Trophoblast cell (in vitro differentiated cells and primary cell): ENCODE results near the gene MTHFD2.
"Not testable (repeated sequence)": the region's sequence is repeated elsewhere in the genome, so short reads cannot be mapped to it uniquely, and the experiment has no call there.

ENCODE experiments used
- DNase-seq, 2 donors: peaks; one replicate each; pipeline ENCODE4 v3.0.0-alpha.2; 2016
- H2AFZ ChIP-seq: 2 replicates; pipeline ENCODE4 v1.6.1; 2013; ENCODE audit warnings: low read length, moderate library complexity, mild to moderate bottlenecking; ENCODE audit not compliant: insufficient read depth, poor library complexity
- H2AK5ac ChIP-seq: 2 replicates; pipeline ENCODE4 v1.6.1; 2013; ENCODE audit warnings: mild to moderate bottlenecking, low read length
- H2BK120ac ChIP-seq: 2 replicates; pipeline ENCODE4 v1.6.1; 2013; ENCODE audit warnings: low read length, mild to moderate bottlenecking, moderate library complexity; ENCODE audit not compliant: insufficient read depth, poor library complexity
- H2BK12ac ChIP-seq: 2 replicates; pipeline ENCODE4 v1.6.1; 2013; ENCODE audit warnings: mild to moderate bottlenecking, low read length, moderate library complexity
- H2BK5ac ChIP-seq: 2 replicates; pipeline ENCODE4 v1.6.1; 2013; ENCODE audit warnings: low read length, low read depth, moderate library complexity, mild to moderate bottlenecking; ENCODE audit not compliant: poor library complexity
- H3K14ac ChIP-seq: 2 replicates; pipeline ENCODE4 v1.6.1; 2013; ENCODE audit warnings: mild to moderate bottlenecking, low read length
- H3K18ac ChIP-seq: 2 replicates; pipeline ENCODE4 v1.6.1; 2013; ENCODE audit warnings: mild to moderate bottlenecking, low read length
- H3K23ac ChIP-seq: 2 replicates; pipeline ENCODE4 v1.6.1; 2013; ENCODE audit warnings: low read length
- H3K27ac ChIP-seq: 2 replicates; pipeline ENCODE4 v1.5.1; 2013; ENCODE audit warnings: low read depth, mild to moderate bottlenecking, inconsistent platforms, low read length, moderate library complexity
- H3K27me3 ChIP-seq: 2 replicates; pipeline ENCODE4 v1.6.1; 2013; ENCODE audit warnings: inconsistent platforms, mild to moderate bottlenecking, low read length, moderate library complexity; ENCODE audit not compliant: insufficient read depth
- H3K36me3 ChIP-seq, 2 experiments: 1 replicate in 1 of 2; 2 replicates in 1 of 2; pipeline ENCODE4 v1.6.1; 2013; ENCODE audit warnings: low read length in 2 of 2, mild to moderate bottlenecking in 2 of 2, moderate library complexity in 1 of 2; ENCODE audit not compliant: insufficient read depth in 2 of 2, control insufficient read depth in 1 of 2
- H3K4ac ChIP-seq: 2 replicates; pipeline ENCODE4 v1.6.1; 2013; ENCODE audit warnings: low read depth, mild to moderate bottlenecking, low read length, moderate library complexity
- H3K4me1 ChIP-seq, 2 experiments: 1 replicate in 1 of 2; 2 replicates in 1 of 2; pipeline ENCODE4 v1.6.1; 2013; ENCODE audit warnings: low read length in 2 of 2, mild to moderate bottlenecking in 2 of 2, moderate library complexity in 1 of 2; ENCODE audit not compliant: insufficient read depth in 2 of 2, control insufficient read depth in 1 of 2
- H3K4me2 ChIP-seq: 2 replicates; pipeline ENCODE4 v1.6.1; 2013; ENCODE audit warnings: inconsistent platforms, mild to moderate bottlenecking, low read length, moderate library complexity
- H3K4me3 ChIP-seq: 2 replicates; pipeline ENCODE4 v1.5.1; 2013; ENCODE audit warnings: mild to moderate bottlenecking, low read depth, low read length, inconsistent platforms
- H3K79me1 ChIP-seq: one replicate; pipeline ENCODE4 v1.6.1; 2013; ENCODE audit warnings: low read length
- H3K79me2 ChIP-seq: 2 replicates; pipeline ENCODE4 v1.6.1; 2013; ENCODE audit warnings: low read length, mild to moderate bottlenecking; ENCODE audit not compliant: control insufficient read depth, insufficient read depth, poor library complexity
- H3K9ac ChIP-seq: 2 replicates; pipeline ENCODE4 v1.6.1; 2013; ENCODE audit warnings: mild to moderate bottlenecking, low read length
- H3K9me3 ChIP-seq: 2 replicates; pipeline ENCODE4 v1.6.1; 2013; ENCODE audit warnings: low read depth, mild to moderate bottlenecking, control low read depth, inconsistent platforms, low read length; ENCODE audit not compliant: insufficient read depth
- H4K12ac ChIP-seq: 2 replicates; pipeline ENCODE4 v1.6.1; 2013; ENCODE audit warnings: low read depth, mild to moderate bottlenecking, low read length, moderate library complexity
- H4K8ac ChIP-seq: 2 replicates; pipeline ENCODE4 v1.6.1; 2013; ENCODE audit warnings: low read depth, mild to moderate bottlenecking, low read length, moderate library complexity
- H4K91ac ChIP-seq: one replicate; pipeline ENCODE4 v1.6.1; 2013; ENCODE audit warnings: low read depth, mild to moderate bottlenecking, low read length, moderate library complexity
- WGBS: extraction: QIAGEN DNeasy Blood & Tissue Kit; methylation state at CpG from one replicate; pipeline ENCODE4 v1.1.7; 2013; ENCODE audit warnings: missing lambda C conversion rate; ENCODE audit not compliant: insufficient read length, insufficient coverage; ENCODE audit errors: extremely low coverage; 5-methylcytosine and 5-hydroxymethylcytosine counted together

MTHFD2 gene

DNA sequence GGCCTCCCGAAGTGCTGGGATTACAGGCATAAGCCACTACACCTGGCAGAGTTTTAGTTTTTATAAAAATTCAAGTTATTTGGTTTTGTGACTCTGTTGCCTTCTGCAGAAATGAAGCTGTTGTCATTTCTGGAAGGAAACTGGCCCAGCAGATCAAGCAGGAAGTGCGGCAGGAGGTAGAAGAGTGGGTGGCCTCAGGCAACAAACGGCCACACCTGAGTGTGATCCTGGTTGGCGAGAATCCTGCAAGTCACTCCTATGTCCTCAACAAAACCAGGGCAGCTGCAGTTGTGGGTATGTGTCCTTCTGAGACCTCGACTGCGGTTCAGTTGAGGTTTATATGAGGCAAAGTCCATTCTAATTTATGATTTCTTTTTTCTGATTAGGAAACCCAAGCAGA, 7.2 kb downstream of the MTHFD2 start:
- no peak overlapping the region for H3K9ac ChIP-seq
- H2BK12ac ChIP-seq: no peak overlapping the region
- no peak overlapping the region for H4K8ac ChIP-seq
- DNase-seq: peak; percentile 65 to 66
- H3K4me3 ChIP-seq: no peak overlapping the region
- no peak overlapping the region for H3K14ac ChIP-seq
- H3K23ac ChIP-seq: no peak overlapping the region
- no peak overlapping the region for H4K12ac ChIP-seq
- H3K4ac ChIP-seq: no peak overlapping the region
- no peak overlapping the region for H2AFZ ChIP-seq
- no peaks in the 10 kb centered on the region for H3K27me3 ChIP-seq
- no peak overlapping the region for H3K4me2 ChIP-seq
- no peak overlapping the region for H4K91ac ChIP-seq
- H3K27ac ChIP-seq: no peak overlapping the region
- no peak overlapping the region for H2BK5ac ChIP-seq
- H2BK120ac ChIP-seq: no peak overlapping the region
- no CpG with 5 or more reads among the region's 6 CpGs for WGBS
- H3K79me2 ChIP-seq: peaks cover 2% of the 10 kb centered on the region
- no peak overlapping the region for H2AK5ac ChIP-seq
- H3K36me3 ChIP-seq: peaks cover 6 to 9% of the 10 kb centered on the region in 2 experiments
- H3K4me1 ChIP-seq: peaks cover 3 to 4% of the 10 kb centered on the region in 2 experiments
- H3K79me1 ChIP-seq: no peaks in the 10 kb centered on the region
- H3K9me3 ChIP-seq: no peaks in the 10 kb centered on the region
- no peak overlapping the region for H3K18ac ChIP-seq

DNA sequence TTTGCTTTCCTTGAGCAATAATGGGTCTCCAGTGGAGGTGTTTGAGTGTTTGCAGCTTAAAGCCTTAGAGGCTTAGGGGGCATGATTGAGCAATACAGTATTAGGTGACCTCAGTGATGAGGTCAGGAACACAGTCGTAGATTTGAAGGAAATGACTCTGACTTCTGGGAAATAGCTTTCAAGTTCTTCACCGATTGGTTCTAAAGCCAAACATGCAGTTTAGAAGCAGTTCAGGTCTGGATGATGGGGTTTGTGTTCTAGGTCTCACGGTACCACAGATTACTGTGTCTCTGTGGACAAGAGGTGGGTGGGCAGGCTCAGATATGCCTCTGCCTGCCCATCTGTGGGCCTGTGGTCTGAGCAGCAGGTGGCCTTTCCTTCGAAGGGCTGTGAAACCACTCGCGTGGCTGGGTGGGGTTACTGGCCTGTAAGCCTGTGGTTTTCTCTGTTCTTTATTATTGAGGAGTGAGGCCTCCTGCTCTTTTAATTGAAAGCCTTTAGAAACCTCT, 7.8 kb downstream of the MTHFD2 start:
- Histone ChIP-seq H3K9me3 (no peaks in the 10 kb centered on the region), H2BK5ac (no peak overlapping the region), H3K27ac (no peak overlapping the region), H2AK5ac (no peak overlapping the region), H3K36me3 (peaks cover 6 to 10% of the 10 kb centered on the region in 2 experiments), H4K12ac (no peak overlapping the region), H3K4me3 (no peak overlapping the region), H3K79me2 (peaks cover 2% of the 10 kb centered on the region), H2BK12ac (no peak overlapping the region), H3K14ac (no peak overlapping the region), H4K91ac (no peak overlapping the region), H2BK120ac (no peak overlapping the region), H3K27me3 (no peaks in the 10 kb centered on the region), H3K9ac (no peak overlapping the region), H4K8ac (no peak overlapping the region), H3K79me1 (no peaks in the 10 kb centered on the region), H3K4ac (peak overlapping the region; percentile 22), H2AFZ (no peak overlapping the region), H3K4me1 (peaks cover 3 to 4% of the 10 kb centered on the region in 2 experiments), H3K18ac (no peak overlapping the region), H3K4me2 (no peak overlapping the region), H3K23ac (no peak overlapping the region)
- peak in 1 of 2 donors; percentile 39 for DNase-seq
- WGBS: no CpG with 5 or more reads among the region's 6 CpGs

DNA sequence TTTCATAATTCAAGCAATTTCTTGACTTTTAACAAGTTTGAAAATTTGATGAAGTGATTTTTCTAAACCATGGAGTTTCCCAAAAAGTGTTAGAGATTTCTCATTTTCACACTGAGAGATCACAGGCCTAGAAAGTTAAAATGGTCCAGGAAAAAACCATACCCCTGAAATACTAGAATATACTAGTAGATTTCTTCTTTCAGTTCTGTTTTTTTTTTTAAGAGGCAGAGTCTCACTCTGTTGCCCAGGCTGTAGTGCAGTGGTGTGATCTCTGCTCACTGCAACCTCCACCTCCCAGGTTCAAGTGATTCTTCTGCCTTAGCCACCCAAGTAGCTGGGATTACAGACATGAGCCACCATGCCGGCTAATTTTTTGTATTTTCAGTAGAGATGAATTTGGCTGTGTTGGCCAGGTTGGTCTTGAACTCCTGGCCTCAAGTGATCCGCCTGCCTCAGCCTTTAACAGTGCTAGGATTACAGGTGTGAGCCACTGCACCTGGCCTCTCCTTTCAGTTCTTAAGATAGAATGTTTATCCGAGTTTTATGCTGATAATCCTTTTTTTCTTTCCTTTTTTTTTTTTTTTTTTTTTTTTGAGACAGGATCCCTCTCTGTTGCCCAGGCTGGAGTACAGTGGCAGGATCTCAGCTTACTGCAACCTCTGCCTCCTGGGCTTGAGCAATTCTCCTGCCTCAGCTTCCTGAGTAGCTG, 14.4 kb downstream of the MTHFD2 start:
- no peak overlapping the region for H2BK5ac ChIP-seq
- H3K18ac ChIP-seq: no peak overlapping the region
- no peak for DNase-seq
- H3K36me3 ChIP-seq: peaks cover 17 to 32% of the 10 kb centered on the region in 2 experiments
- no CpG with 5 or more reads among the region's 3 CpGs for WGBS
- no peaks in the 10 kb centered on the region for H3K79me2 ChIP-seq
- H4K8ac ChIP-seq: no peak overlapping the region
- H2BK12ac ChIP-seq: no peak overlapping the region
- no peak overlapping the region for H3K4ac ChIP-seq
- H3K27ac ChIP-seq: no peak overlapping the region
- no peaks in the 10 kb centered on the region for H3K27me3 ChIP-seq
- no peak overlapping the region for H4K91ac ChIP-seq
- no peak overlapping the region for H2AK5ac ChIP-seq
- H3K9ac ChIP-seq: no peak overlapping the region
- H3K9me3 ChIP-seq: no peaks in the 10 kb centered on the region
- H3K4me2 ChIP-seq: no peak overlapping the region
- H3K23ac ChIP-seq: no peak overlapping the region
- no peaks in the 10 kb centered on the region for H3K79me1 ChIP-seq
- no peak overlapping the region for H3K4me3 ChIP-seq
- H2AFZ ChIP-seq: no peak overlapping the region
- H4K12ac ChIP-seq: no peak overlapping the region
- H2BK120ac ChIP-seq: no peak overlapping the region
- H3K14ac ChIP-seq: no peak overlapping the region
- no peaks in the 10 kb centered on the region for H3K4me1 ChIP-seq

DNA sequence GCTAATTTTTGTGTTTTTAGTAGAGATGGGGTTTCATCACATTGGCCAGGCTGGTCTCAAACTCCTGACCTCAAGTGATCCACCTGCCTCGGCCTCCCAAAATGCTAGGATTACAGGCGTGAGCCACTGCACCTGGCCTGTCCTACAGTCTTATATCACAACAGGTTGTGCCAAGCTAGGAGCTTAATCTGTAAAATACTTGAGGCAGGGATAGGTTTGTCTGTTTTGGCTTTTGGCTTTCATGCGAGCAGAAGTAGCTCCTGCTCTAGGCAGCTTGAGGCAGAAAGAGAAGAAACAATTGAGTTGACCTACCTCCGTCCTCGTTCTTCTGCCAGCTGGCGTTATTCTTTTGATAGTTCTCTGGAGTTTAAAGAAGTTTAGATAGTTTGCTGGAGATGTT, 17.4 kb downstream of the MTHFD2 start:
- WGBS: no CpG with 5 or more reads among the region's 6 CpGs
- not testable (repeated sequence) for H4K91ac ChIP-seq, H3K18ac ChIP-seq, H4K12ac ChIP-seq, H3K4ac ChIP-seq, H3K4me2 ChIP-seq, H3K14ac ChIP-seq, H2BK120ac ChIP-seq, H3K9ac ChIP-seq, H3K27me3 ChIP-seq, H2BK5ac ChIP-seq, H3K4me3 ChIP-seq, H3K4me1 ChIP-seq, H3K27ac ChIP-seq, H2AK5ac ChIP-seq, H3K79me1 ChIP-seq, DNase-seq, H2AFZ ChIP-seq, H4K8ac ChIP-seq, H2BK12ac ChIP-seq, H3K79me2 ChIP-seq, H3K23ac ChIP-seq, H3K9me3 ChIP-seq
- peaks cover 14 to 29% of the 10 kb centered on the region in 2 experiments for H3K36me3 ChIP-seq
